LHCN-M2 (cell line): ENCODE measurements around the gene RAC3. TPM values are rescaled to one million over a fixed set of nuclear protein-coding genes. Genes with fewer than 3 reads are reported as not detected.

Experiments
- DNase-seq: peaks from one replicate; pipeline ENCODE4 v3.0.0-alpha.2; 2012; ENCODE audit warnings: low read depth
- total RNA-seq: library from RNA; depleted of rRNA; stranded (reverse); fragments of >200 nt; gene quantifications from 2 replicates; pipeline ENCODE4 v1.2.3, GENCODE V29; 2014

Gene RAC3
- total RNA-seq, 1 experiment from 2014 or later: 18.1 TPM

- no peak for DNase-seq
Observed at GRCh38 chr17:82055023-82055964, 23.8 kb downstream of the RAC3 start.

DNA sequence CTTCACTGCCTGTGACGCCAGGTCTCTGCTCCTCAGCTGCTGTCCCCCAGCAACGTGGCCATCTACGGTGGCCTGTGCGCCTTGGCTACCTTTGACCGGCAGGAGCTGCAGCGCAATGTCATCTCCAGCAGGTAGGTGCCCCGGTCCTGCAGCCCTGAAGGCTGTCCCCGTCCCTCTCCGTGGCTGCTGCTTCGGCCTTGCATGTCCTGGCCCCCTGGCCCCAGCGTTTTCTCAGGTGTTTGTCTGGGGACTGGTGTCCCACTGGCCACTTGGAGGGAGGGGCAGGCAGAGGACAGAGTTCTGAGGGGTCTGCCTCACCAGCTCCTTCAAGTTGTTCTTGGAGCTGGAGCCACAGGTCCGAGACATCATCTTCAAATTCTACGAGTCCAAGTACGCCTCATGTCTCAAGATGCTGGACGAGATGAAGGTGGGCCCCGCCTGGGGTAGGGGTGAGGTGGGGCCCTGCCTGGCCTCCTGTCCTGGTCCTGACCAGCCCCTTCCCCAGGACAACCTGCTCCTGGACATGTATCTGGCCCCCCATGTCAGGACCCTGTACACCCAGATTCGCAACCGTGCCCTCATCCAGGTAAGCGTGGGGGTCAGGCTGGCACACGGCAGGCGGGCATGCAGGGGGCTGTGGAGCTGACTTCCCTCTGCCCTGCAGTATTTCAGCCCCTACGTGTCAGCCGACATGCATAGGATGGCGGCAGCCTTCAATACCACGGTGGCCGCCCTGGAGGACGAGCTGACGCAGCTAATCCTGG is 24.7 kb downstream of the RAC3 start:
- DNase-seq: no peak

- no peak for DNase-seq
Observed at GRCh38 chr17:82056729-82057621, 25.5 kb downstream of the RAC3 start.

DNA sequence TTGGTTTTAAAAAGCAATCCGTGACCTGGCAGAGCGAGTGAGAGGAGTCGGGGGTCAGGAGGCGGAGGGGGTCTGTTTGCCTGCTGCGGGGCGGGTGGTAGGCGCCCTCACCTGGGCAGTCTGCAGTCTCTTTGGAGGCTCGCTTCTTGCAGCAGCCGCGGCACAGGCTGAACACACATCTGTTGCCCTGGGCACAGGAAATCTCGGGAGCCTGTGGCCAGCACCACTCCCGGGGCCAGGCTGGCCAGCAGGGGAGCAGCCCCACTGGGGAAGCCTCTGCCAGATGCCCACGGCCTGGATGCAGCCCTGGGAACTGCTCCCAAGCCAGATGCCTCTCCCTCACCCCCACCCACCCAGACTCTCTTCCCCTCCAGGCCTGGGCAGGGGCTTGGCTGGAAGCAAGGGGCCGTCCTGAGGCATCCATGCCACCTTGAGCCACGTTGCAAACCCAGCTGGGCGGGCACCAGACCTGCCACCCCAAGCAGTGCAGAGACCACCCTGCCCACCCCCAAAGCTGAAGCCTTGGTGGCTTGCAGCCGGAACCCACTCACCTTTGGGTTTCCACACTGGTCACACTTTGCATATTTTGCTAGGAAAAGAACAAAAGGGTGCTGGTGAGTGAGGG is 26.9 kb downstream of the RAC3 start:
- no peak for DNase-seq

GRCh38 chr17:82058855-82059249 is 27.4 kb downstream of the RAC3 start:
- DNase-seq: no peak

- no peak for DNase-seq
Observed at GRCh38 chr17:82059272-82060000, 28.0 kb downstream of the RAC3 start.

GRCh38 chr17:82060001-82060380 is 28.5 kb downstream of the RAC3 start:
- DNase-seq: no peak

- no peak for DNase-seq
Observed at GRCh38 chr17:82060614-82061013, 29.1 kb downstream of the RAC3 start.

DNA sequence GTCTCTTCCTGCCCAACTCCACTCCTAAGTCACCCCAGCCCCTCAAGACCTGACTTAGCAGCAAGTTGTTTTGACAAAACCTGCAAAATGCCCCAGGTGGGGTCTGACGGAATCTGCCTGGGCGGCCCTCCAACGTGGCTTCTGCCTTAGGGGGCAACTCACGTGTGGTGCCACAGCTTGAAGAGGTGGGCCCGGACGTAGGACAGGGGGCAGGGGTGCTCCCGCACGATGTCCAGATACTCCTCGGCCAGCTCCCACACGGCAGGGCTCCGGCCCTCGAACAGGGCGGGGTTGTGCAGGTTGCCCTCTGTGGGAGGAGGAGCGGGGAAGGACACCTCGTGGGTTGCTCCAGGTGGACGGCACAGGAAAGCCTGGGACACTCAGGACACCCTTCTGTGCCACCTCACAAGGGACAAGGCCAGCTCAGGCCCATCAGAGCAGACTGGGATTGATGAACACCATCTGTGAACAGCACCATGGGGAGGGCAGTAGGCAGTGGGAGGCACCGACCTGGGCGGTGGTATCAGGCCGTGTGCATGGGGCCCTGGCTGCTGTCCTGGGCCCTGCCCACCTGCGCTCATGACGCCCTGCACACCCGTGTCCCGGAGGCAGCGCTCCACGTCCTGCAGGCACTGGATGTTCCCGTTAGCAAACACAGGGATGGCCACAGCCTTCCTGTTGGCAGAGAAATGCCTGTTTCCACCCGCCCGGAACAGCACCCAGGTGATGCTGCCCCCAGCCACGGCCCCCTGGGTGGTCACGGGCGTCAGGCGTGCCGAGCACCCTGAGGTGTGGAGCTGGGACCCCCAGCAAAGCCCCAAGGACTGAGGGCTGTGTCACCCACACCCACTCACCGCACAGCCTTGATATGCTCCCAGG is 29.8 kb downstream of the RAC3 start:
- DNase-seq: no peak

DNA sequence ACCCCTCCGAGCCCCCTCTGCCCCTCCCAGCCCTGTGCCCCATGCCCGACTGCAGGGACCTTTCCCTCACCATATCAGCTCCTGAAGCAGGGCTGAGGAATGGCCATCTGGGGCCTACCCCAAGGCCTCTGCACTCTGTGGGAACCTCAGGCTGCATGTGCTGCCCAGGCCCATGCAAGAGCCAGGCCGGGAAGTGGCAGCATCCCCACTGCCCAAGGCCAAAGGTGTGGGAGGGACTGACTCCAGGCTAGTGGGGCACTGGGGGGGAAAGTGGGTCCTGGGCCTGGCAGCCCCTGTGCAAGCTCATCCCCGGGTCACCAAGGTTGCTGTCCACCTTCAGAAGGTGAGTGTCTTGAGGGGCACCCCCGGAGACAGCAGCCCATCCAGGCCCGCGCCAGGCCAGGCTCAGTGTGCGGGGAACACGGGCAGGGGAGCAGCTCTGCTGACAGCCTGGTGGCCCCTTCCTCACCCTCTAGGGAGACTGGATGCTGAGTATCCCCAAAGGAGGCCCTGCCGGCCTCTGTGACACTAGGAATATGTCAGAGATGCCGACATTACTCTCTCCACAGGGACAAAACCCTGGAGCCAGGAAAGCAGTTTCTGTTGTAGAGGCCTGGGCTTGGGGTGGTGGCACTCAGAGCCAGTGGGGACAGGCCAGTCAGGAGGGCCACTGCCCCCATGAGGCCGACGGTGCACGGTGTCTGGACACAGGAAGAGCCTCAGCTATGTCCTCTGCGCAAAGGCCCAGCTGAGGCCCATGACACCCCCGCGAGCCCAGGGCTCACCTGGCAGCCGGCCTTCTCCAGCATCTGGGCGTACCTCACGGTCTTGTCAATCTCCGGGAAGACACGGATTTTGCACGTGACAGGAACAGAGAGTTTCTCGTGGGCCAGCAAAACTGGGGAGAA is 30.9 kb downstream of the RAC3 start:
- no peak for DNase-seq

DNA sequence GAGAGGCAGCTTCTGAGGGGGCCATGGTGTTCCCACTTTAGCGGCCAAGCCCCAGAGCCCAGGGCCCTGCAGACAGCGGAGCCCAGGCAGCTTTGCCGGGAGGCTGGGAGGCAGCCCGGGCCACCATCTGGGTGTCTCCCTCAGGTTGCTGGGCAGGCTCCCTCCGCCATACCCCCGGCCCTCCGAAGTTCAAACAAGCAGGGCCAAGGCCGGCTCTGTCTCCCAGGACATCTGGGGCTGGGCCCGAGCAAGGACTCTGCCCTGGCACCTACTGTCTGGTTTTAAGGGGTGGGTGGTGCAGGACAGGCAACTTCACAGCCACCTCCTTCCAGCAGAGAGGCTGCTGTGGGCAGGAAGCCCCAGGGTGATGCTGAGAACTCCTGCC is 31.5 kb downstream of the RAC3 start:
- no peak for DNase-seq

GRCh38 chr17:82063424-82064415 is 32.2 kb downstream of the RAC3 start:
- DNase-seq: no peak

DNA sequence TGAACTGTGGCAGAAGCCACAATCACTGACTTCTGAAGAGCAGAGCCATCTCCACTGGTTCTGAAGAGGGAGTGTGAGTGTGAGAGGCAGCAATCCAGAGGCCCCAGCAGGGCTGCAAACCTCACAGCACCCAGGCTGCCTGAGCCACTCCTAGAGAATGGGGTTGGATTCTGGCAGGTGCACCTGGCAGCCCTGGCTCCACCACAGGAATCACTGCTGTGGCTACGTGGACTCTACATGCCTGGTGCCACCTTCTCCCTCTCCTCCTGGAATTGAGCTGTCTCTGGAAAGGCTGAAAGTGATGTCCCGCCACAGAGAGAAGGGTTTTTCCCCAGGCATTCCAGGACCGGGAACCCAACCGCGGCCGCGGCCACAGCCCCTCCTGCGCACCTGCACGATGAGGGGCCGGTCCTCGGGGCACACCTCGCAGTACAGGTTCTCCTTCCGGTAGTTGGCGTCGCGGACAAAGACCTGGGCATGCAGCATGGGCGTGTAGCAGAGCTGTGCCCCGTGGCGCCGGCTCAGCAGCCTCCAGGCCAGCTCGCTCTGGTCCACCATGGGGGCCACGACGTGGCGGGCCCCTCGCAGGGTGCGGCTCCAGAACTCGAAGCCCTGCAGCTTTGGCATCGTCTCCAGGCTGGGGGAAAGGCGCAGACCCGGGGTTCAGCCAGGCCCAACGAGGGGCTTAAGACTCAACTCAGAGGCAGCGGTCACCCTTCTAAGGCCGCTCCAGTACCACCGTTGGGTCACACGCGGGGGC is 33.1 kb downstream of the RAC3 start:
- DNase-seq: no peak

- peak; percentile 22 for DNase-seq
Observed at GRCh38 chr17:82065193-82065637, 33.7 kb downstream of the RAC3 start.

- peak; percentile 41 for DNase-seq
Observed at GRCh38 chr17:82065638-82066303, 34.3 kb downstream of the RAC3 start, which contains the start of gene DUS1L. DUS1L (minus strand) TSS chr17:82065804; CDS start chr17:82065059, 745 bp downstream.

DNA sequence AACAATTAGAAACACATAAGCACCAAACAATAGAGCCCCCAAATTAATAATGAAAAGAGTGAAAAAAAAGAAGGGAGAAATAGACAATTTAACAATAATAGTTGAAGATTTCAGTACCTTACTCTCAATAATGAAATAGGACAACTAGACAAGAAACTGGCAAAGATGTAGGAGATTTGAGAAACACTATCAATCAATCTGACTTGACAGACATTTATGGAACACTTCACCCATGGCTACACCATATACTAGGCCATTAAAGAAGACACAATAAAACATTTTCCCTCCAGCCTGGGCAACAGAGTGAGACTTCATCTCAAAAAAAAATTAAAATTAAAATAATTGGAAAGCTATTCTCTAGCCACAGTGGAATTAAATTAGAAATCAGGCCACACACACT is 39.1 kb downstream of the RAC3 start:
- DNase-seq: no peak
